ENCODE data around the gene TRIP12.

TRIP12 gene

GRCh38 chr2:229731363-229731762 is 190.4 kb downstream of the TRIP12 start:
- no peaks in the 10 kb centered on the region for H3K9me3 ChIP-seq (ENCODE audit: insufficient read depth, low read length)
- no peaks in the 10 kb centered on the region for H3K27me3 ChIP-seq (ENCODE audit: low read length)
- H3K27ac ChIP-seq (ENCODE audit: low read depth, low read length), result no peak overlapping the region
- H3K9me2 ChIP-seq (replicated peaks; ENCODE audit: insufficient read depth, low read length), result no peaks in the 10 kb centered on the region
- TF ChIP-seq CTCF (IDR thresholded peaks at IDR 0.05; ENCODE audit: insufficient read depth, low read length, poor library complexity, severe bottlenecking), result no peak
- TF ChIP-seq EZH2phosphoT487 (conservative IDR thresholded peaks at IDR 0.05; ENCODE audit: low read length), result no peak
- H3K36me3 ChIP-seq (ENCODE audit: low read length), result no peaks in the 10 kb centered on the region
- H2AFZ ChIP-seq (ENCODE audit: low read depth, low read length, severe bottlenecking), result no peak overlapping the region
- no peaks in the 10 kb centered on the region for H3F3A ChIP-seq (ENCODE audit: insufficient read depth)
- no peaks in the 10 kb centered on the region for H4K20me1 ChIP-seq (ENCODE audit: low read depth, low read length)
- no peak overlapping the region for H3K4me3 ChIP-seq (ENCODE audit: insufficient read depth, low read length, poor library complexity, severe bottlenecking)
- H3K79me2 ChIP-seq (ENCODE audit: insufficient read depth, low read length), result no peaks in the 10 kb centered on the region
- no peak overlapping the region for H3K4me2 ChIP-seq (ENCODE audit: low read depth, low read length, poor library complexity, severe bottlenecking)
- no peak overlapping the region for H3K9ac ChIP-seq (ENCODE audit: low read length)

GRCh38 chr2:229728370-229728769 is 193.4 kb downstream of the TRIP12 start:
- no peak overlapping the region for H2AFZ ChIP-seq (ENCODE audit: low read depth, low read length, severe bottlenecking)
- no peaks in the 10 kb centered on the region for H3K27me3 ChIP-seq (ENCODE audit: low read length)
- H4K20me1 ChIP-seq (ENCODE audit: low read depth, low read length), result no peaks in the 10 kb centered on the region
- no peak overlapping the region for H3K4me2 ChIP-seq (ENCODE audit: low read depth, low read length, poor library complexity, severe bottlenecking)
- H3K9ac ChIP-seq (ENCODE audit: low read length), result no peak overlapping the region
- no peaks in the 10 kb centered on the region for H3K79me2 ChIP-seq (ENCODE audit: insufficient read depth, low read length)
- H3K27ac ChIP-seq (ENCODE audit: low read depth, low read length), result no peak overlapping the region
- H3K9me3 ChIP-seq (ENCODE audit: insufficient read depth, low read length), result no peaks in the 10 kb centered on the region
- H3F3A ChIP-seq (ENCODE audit: insufficient read depth), result no peaks in the 10 kb centered on the region
- TF ChIP-seq EZH2phosphoT487 (conservative IDR thresholded peaks at IDR 0.05; ENCODE audit: low read length) (no peak), CTCF (IDR thresholded peaks at IDR 0.05; ENCODE audit: insufficient read depth, low read length, poor library complexity, severe bottlenecking) (no peak)
- H3K9me2 ChIP-seq (replicated peaks; ENCODE audit: insufficient read depth, low read length), result no peaks in the 10 kb centered on the region
- no peak overlapping the region for H3K4me3 ChIP-seq (ENCODE audit: insufficient read depth, low read length, poor library complexity, severe bottlenecking)
- H3K36me3 ChIP-seq (ENCODE audit: low read length), result no peaks in the 10 kb centered on the region

GRCh38 chr2:229726643-229727042 is 195.2 kb downstream of the TRIP12 start:
- Histone ChIP-seq H3K4me3 (ENCODE audit: insufficient read depth, low read length, poor library complexity, severe bottlenecking) (no peak overlapping the region), H3F3A (ENCODE audit: insufficient read depth) (no peaks in the 10 kb centered on the region), H3K9ac (ENCODE audit: low read length) (no peak overlapping the region), H2AFZ (ENCODE audit: low read depth, low read length, severe bottlenecking) (no peak overlapping the region), H3K27me3 (ENCODE audit: low read length) (no peaks in the 10 kb centered on the region), H3K79me2 (ENCODE audit: insufficient read depth, low read length) (no peaks in the 10 kb centered on the region), H4K20me1 (ENCODE audit: low read depth, low read length) (no peaks in the 10 kb centered on the region), H3K9me3 (ENCODE audit: insufficient read depth, low read length) (no peaks in the 10 kb centered on the region), H3K9me2 (replicated peaks; ENCODE audit: insufficient read depth, low read length) (no peaks in the 10 kb centered on the region), H3K4me2 (ENCODE audit: low read depth, low read length, poor library complexity, severe bottlenecking) (no peak overlapping the region), H3K36me3 (ENCODE audit: low read length) (no peaks in the 10 kb centered on the region), H3K27ac (ENCODE audit: low read depth, low read length) (no peak overlapping the region)
- no peak for TF ChIP-seq CTCF (IDR thresholded peaks at IDR 0.05; ENCODE audit: insufficient read depth, low read length, poor library complexity, severe bottlenecking)
- no peak for TF ChIP-seq EZH2phosphoT487 (conservative IDR thresholded peaks at IDR 0.05; ENCODE audit: low read length)
